Measurements from ENCODE around the gene SOX12. TPM values are rescaled to one million over a fixed set of nuclear protein-coding genes. Genes with fewer than 3 reads are reported as not detected.

SOX12 gene
- total and polyA plus RNA-seq, 4 donors: 0.67 to 4.2 (median 1.7) TPM

DNA sequence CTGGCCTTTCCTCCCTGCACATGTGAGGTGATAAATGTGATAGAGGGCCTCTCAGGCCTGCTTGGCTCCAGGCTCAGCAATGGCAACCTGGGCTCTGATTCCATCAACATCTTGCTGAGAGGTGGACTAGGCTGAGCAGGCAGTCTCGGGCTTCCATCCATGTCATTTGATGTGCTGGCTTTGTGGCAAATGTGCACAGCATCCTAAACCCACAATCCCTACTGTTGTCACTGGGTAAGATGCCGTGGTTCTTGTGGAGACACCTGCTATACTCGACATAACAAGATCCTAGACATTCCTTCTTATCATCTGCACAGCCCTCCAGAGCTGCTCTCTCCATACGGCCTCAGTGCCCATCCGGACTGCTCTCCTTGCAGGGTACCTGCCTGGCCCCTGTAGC, 30.8 kb upstream of the SOX12 start:
- no peak overlapping the region for H3K4me3 ChIP-seq (ENCODE audit: low read depth in 1 of 3, low read length in 3 of 3)
- no peak overlapping the region for H3K27ac ChIP-seq (ENCODE audit: low read depth in 1 of 2, low read length in 2 of 2)
- no peak for DNase-seq (ENCODE audit: low spot score)
- TF ChIP-seq HNF4A (conservative IDR thresholded peaks at IDR 0.05): no peak
- TF ChIP-seq JUND (IDR thresholded peaks at IDR 0.05): no peak
- TF ChIP-seq, protein P1, sequence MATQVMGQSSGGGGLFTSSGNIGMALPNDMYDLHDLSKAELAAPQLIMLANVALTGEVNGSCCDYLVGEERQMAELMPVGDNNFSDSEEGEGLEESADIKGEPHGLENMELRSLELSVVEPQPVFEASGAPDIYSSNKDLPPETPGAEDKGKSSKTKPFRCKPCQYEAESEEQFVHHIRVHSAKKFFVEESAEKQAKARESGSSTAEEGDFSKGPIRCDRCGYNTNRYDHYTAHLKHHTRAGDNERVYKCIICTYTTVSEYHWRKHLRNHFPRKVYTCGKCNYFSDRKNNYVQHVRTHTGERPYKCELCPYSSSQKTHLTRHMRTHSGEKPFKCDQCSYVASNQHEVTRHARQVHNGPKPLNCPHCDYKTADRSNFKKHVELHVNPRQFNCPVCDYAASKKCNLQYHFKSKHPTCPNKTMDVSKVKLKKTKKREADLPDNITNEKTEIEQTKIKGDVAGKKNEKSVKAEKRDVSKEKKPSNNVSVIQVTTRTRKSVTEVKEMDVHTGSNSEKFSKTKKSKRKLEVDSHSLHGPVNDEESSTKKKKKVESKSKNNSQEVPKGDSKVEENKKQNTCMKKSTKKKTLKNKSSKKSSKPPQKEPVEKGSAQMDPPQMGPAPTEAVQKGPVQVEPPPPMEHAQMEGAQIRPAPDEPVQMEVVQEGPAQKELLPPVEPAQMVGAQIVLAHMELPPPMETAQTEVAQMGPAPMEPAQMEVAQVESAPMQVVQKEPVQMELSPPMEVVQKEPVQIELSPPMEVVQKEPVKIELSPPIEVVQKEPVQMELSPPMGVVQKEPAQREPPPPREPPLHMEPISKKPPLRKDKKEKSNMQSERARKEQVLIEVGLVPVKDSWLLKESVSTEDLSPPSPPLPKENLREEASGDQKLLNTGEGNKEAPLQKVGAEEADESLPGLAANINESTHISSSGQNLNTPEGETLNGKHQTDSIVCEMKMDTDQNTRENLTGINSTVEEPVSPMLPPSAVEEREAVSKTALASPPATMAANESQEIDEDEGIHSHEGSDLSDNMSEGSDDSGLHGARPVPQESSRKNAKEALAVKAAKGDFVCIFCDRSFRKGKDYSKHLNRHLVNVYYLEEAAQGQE (IDR thresholded peaks at IDR 0.05): no peak
- TF ChIP-seq FOXA2 (IDR thresholded peaks at IDR 0.05): no peak
- TF ChIP-seq, protein P2, sequence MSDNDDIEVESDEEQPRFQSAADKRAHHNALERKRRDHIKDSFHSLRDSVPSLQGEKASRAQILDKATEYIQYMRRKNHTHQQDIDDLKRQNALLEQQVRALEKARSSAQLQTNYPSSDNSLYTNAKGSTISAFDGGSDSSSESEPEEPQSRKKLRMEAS (IDR thresholded peaks at IDR 0.05): no peak
- TF ChIP-seq EGR1 (IDR thresholded peaks at IDR 0.05; ENCODE audit: low read depth in 2 of 2): no peak
- no peak for TF ChIP-seq NR2F2 (IDR thresholded peaks at IDR 0.05)
- no peak for TF ChIP-seq HNF4G (IDR thresholded peaks at IDR 0.05)
- TF ChIP-seq GABPA (IDR thresholded peaks at IDR 0.05 in 1 of 2, conservative IDR thresholded peaks at IDR 0.05 in 1 of 2): no peak
- no peak for TF ChIP-seq RAD21 (IDR thresholded peaks at IDR 0.05)
- TF ChIP-seq, protein P3, sequence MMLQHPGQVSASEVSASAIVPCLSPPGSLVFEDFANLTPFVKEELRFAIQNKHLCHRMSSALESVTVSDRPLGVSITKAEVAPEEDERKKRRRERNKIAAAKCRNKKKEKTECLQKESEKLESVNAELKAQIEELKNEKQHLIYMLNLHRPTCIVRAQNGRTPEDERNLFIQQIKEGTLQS (IDR thresholded peaks at IDR 0.05): no peak
- peaks cover 0 to 36% (median 27%) of the 10 kb centered on the region in 4 donors for H3K4me1 ChIP-seq (ENCODE audit: control insufficient read depth in 4 of 4, insufficient read depth in 4 of 4, low read length in 3 of 4)
- H3K27me3 ChIP-seq (ENCODE audit: control insufficient read depth in 4 of 4, insufficient read depth in 4 of 4, low read length in 3 of 4): no peaks in the 10 kb centered on the region
- H3K36me3 ChIP-seq (ENCODE audit: control insufficient read depth in 4 of 4, insufficient read depth in 3 of 4, low read depth in 1 of 4, low read length in 3 of 4): no peaks in the 10 kb centered on the region
- H3K9ac ChIP-seq (ENCODE audit: low read depth in 1 of 2, low read length in 2 of 2): no peak overlapping the region
- 93% methylated on average over 5 of the region's 5 CpGs for WGBS
- no peaks in the 10 kb centered on the region for H3K9me3 ChIP-seq (ENCODE audit: control insufficient read depth in 4 of 4, low read length in 3 of 4)

DNA sequence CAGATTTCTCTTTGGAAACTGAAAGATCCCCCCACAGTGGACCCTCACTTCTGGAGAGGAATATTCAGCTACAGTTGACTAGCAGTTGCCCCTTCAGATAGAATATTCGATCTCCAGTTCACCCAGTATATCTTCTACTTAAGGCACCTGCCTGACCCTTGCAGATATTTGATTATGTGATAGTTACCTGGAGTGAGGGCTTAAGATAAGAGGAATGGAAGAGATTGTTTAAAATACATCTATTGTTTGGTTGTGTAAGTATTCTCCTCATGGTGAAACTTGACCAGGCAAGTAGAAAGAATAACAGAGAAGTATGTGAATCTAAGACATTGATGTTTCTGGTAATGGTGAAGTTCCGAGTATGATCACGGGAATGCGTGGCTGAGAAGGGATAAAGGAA, 29.5 kb upstream of the SOX12 start:
- no peak overlapping the region for H3K27ac ChIP-seq (ENCODE audit: low read depth in 1 of 2, low read length in 2 of 2)
- peaks cover 0 to 38% (median 31%) of the 10 kb centered on the region in 4 donors for H3K4me1 ChIP-seq (ENCODE audit: control insufficient read depth in 4 of 4, insufficient read depth in 4 of 4, low read length in 3 of 4)
- H3K9ac ChIP-seq (ENCODE audit: low read depth in 1 of 2, low read length in 2 of 2): no peak overlapping the region
- H3K4me3 ChIP-seq (ENCODE audit: low read depth in 1 of 3, low read length in 3 of 3): no peak overlapping the region
- TF ChIP-seq, protein P2 (IDR thresholded peaks at IDR 0.05): no peak
- TF ChIP-seq, protein P1 (IDR thresholded peaks at IDR 0.05): no peak
- TF ChIP-seq YY1 (IDR thresholded peaks at IDR 0.05): no peak
- WGBS: 92% methylated on average over 4 of the region's 4 CpGs
- no peaks in the 10 kb centered on the region for H3K27me3 ChIP-seq (ENCODE audit: control insufficient read depth in 4 of 4, insufficient read depth in 4 of 4, low read length in 3 of 4)
- H3K9me3 ChIP-seq (ENCODE audit: control insufficient read depth in 4 of 4, low read length in 3 of 4): no peaks in the 10 kb centered on the region
- DNase-seq (ENCODE audit: low spot score): no peak
- no peaks in the 10 kb centered on the region for H3K36me3 ChIP-seq (ENCODE audit: control insufficient read depth in 4 of 4, insufficient read depth in 3 of 4, low read depth in 1 of 4, low read length in 3 of 4)

Measured in liver (tissue), 9 donors.